GM21515 (cell line): Measurements from ENCODE around the gene HOXA9.

Experiments
- ATAC-seq: cut with Tn5 transposase; IDR thresholded peaks from one replicate; pipeline ENCODE4 v1.9.1; 2021; ENCODE audit not compliant: unreplicated experiment

HOXA9 gene

GRCh38 chr7:27188386-27189294, 23.3 kb upstream of the HOXA9 start:
- no peak for ATAC-seq

GRCh38 chr7:27187475-27188385, 22.4 kb upstream of the HOXA9 start:
- no peak for ATAC-seq

GRCh38 chr7:27186668-27187474, 21.5 kb upstream of the HOXA9 start:
- no peak for ATAC-seq

- no peak for ATAC-seq
Observed at GRCh38 chr7:27185854-27186667, 20.7 kb upstream of the HOXA9 start.

GRCh38 chr7:27185013-27185853, 19.9 kb upstream of the HOXA9 start, which contains the start of gene HOXA11:
Gene HOXA11 (minus strand): TSS chr7:27185232. CDS start chr7:27185144, 88 bp downstream.
- ATAC-seq: no peak

- no peak for ATAC-seq
Observed at GRCh38 chr7:27184337-27185012, 19.1 kb upstream of the HOXA9 start.

GRCh38 chr7:27183682-27184336, 18.5 kb upstream of the HOXA9 start:
- no peak for ATAC-seq

GRCh38 chr7:27182861-27183681, 17.7 kb upstream of the HOXA9 start:
- ATAC-seq: no peak

- ATAC-seq: no peak
Observed at GRCh38 chr7:27182285-27182841, 17.0 kb upstream of the HOXA9 start.

GRCh38 chr7:27181795-27182275, 16.5 kb upstream of the HOXA9 start:
- ATAC-seq: no peak

- ATAC-seq: no peak
Observed at GRCh38 chr7:27180431-27181420, 15.4 kb upstream of the HOXA9 start.

- no peak for ATAC-seq
Observed at GRCh38 chr7:27179503-27180430, 14.4 kb upstream of the HOXA9 start.

- no peak for ATAC-seq
Observed at GRCh38 chr7:27179030-27179429, 13.7 kb upstream of the HOXA9 start.

GRCh38 chr7:27178366-27178765, 13.0 kb upstream of the HOXA9 start:
- no peak for ATAC-seq
